ENCODE data around the gene FXYD5.

GRCh38 chr19:35212241-35212640, 57.7 kb downstream of the FXYD5 start:
- TF ChIP-seq POLR2A (IDR thresholded peaks at IDR 0.05; ENCODE audit: low read depth, low read length) (no peak), POU2F2 (IDR thresholded peaks at IDR 0.05; ENCODE audit: low read depth, low read length) (no peak), POLR2AphosphoS5 (IDR thresholded peaks at IDR 0.05; ENCODE audit: low read depth, low read length) (no peak), TAF1 (IDR thresholded peaks at IDR 0.05; ENCODE audit: low read depth, low read length) (no peak), SPI1 (IDR thresholded peaks at IDR 0.05; ENCODE audit: low read depth, low read length) (no peak), PAX5 (IDR thresholded peaks at IDR 0.05; ENCODE audit: insufficient read depth, low read length, severe bottlenecking) (no peak)
